NB4 (cell line): ENCODE results near the gene CNTN4.

Source experiments
- DNase-seq: peaks from one replicate; pipeline ENCODE4 v3.0.0; 2010; ENCODE audit warnings: low read depth
- H3K4me3 ChIP-seq: one replicate; pipeline ENCODE4 v1.5.1; 2011; ENCODE audit warnings: mild to moderate bottlenecking, low read depth, low read length, moderate library complexity
- CTCF ChIP-seq: IDR thresholded peaks from one replicate; pipeline ENCODE4 v1.5.1; 2012; ENCODE audit warnings: low read depth, low read length
- MAX ChIP-seq: IDR thresholded peaks from 2 replicates; pipeline ENCODE4 v1.6.1; 2011; ENCODE audit warnings: low read depth, low read length
- MYC ChIP-seq: IDR thresholded peaks from 2 replicates; pipeline ENCODE4 v1.6.1; 2011; ENCODE audit warnings: low read depth, low read length
- POLR2A ChIP-seq: IDR thresholded peaks from 2 replicates; pipeline ENCODE4 v1.6.1; 2011; ENCODE audit warnings: mild to moderate bottlenecking; ENCODE audit not compliant: insufficient read length; ENCODE audit errors: extremely low read depth

CNTN4 gene

GRCh38 chr3:2484162-2485026 is 385.7 kb downstream of the CNTN4 start:
- H3K4me3 ChIP-seq = no peak overlapping the region
- no peak for DNase-seq
- TF ChIP-seq MYC = no peak
- no peak for TF ChIP-seq CTCF
- TF ChIP-seq MAX = no peak
- TF ChIP-seq POLR2A = no peak

- no peak for DNase-seq
- H3K4me3 ChIP-seq = no peak overlapping the region
- TF ChIP-seq MAX (no peak), POLR2A (no peak), MYC (no peak), CTCF (no peak)
Measured at GRCh38 chr3:2485027-2485375, 386.3 kb downstream of the CNTN4 start.

GRCh38 chr3:2495746-2496145 is 397.1 kb downstream of the CNTN4 start:
- no peak for DNase-seq
- TF ChIP-seq MAX (no peak), MYC (no peak), POLR2A (no peak), CTCF (no peak)
- H3K4me3 ChIP-seq = no peak overlapping the region

GRCh38 chr3:2504912-2505311 is 406.2 kb downstream of the CNTN4 start:
- no peak for DNase-seq
- no peak overlapping the region for H3K4me3 ChIP-seq
- TF ChIP-seq POLR2A = no peak
- TF ChIP-seq CTCF = no peak
- TF ChIP-seq MYC = no peak
- no peak for TF ChIP-seq MAX

GRCh38 chr3:2506776-2507175 is 408.1 kb downstream of the CNTN4 start:
- no peak for TF ChIP-seq CTCF
- DNase-seq = no peak
- H3K4me3 ChIP-seq = no peak overlapping the region
